ENCODE results near the gene BSND. TPM values are rescaled to one million over a fixed set of nuclear protein-coding genes. Genes with fewer than 3 reads are reported as not detected.

BSND gene
- under 0.01 TPM in 1 of 2 replicates, not detected in the other for total RNA-seq

- H3K36me3 ChIP-seq (ENCODE audit: control insufficient read depth, insufficient read depth, low read length) = no peaks in the 10 kb centered on the region
- TF ChIP-seq CTCF (IDR thresholded peaks at IDR 0.05; ENCODE audit: insufficient read depth, low read length, severe bottlenecking) = no peak
- peaks cover 1% of the 10 kb centered on the region for H3K27me3 ChIP-seq (ENCODE audit: control insufficient read depth, insufficient read depth, low read length)
- no peak within 1 kb of the TSS for H3K4me3 ChIP-seq (ENCODE audit: low read depth, low read length)
- no peak for DNase-seq (ENCODE audit: low read depth)
- FAIRE-seq = no peak
Observed at GRCh38 chr1:54998677-54999076, at the start of gene BSND. BSND (plus strand) TSS chr1:54998933; CDS start chr1:54999187, 254 bp downstream.

GRCh38 chr1:54949053-54949452 lies 49.7 kb upstream of the BSND start:
- Histone ChIP-seq H3K27me3 (ENCODE audit: control insufficient read depth, insufficient read depth, low read length) (no peaks in the 10 kb centered on the region), H3K36me3 (ENCODE audit: control insufficient read depth, insufficient read depth, low read length) (no peaks in the 10 kb centered on the region), H3K4me3 (ENCODE audit: low read depth, low read length) (no peak overlapping the region)
- TF ChIP-seq CTCF (IDR thresholded peaks at IDR 0.05; ENCODE audit: insufficient read depth, low read length, severe bottlenecking) = no peak
- FAIRE-seq (no peak), DNase-seq (ENCODE audit: low read depth) (no peak)

GRCh38 chr1:54950006-54950368 lies 48.7 kb upstream of the BSND start:
- H3K4me3 ChIP-seq (ENCODE audit: low read depth, low read length) = no peak overlapping the region
- H3K27me3 ChIP-seq (ENCODE audit: control insufficient read depth, insufficient read depth, low read length) = no peaks in the 10 kb centered on the region
- FAIRE-seq (no peak), DNase-seq (ENCODE audit: low read depth) (no peak)
- H3K36me3 ChIP-seq (ENCODE audit: control insufficient read depth, insufficient read depth, low read length) = no peaks in the 10 kb centered on the region
- TF ChIP-seq CTCF (IDR thresholded peaks at IDR 0.05; ENCODE audit: insufficient read depth, low read length, severe bottlenecking) = no peak

- Histone ChIP-seq H3K27me3 (ENCODE audit: control insufficient read depth, insufficient read depth, low read length) (no peaks in the 10 kb centered on the region), H3K4me3 (ENCODE audit: low read depth, low read length) (no peak overlapping the region), H3K36me3 (ENCODE audit: control insufficient read depth, insufficient read depth, low read length) (no peaks in the 10 kb centered on the region)
- peak; percentile 81 for DNase-seq (ENCODE audit: low read depth)
- peak; percentile 62 for TF ChIP-seq CTCF (IDR thresholded peaks at IDR 0.05; ENCODE audit: insufficient read depth, low read length, severe bottlenecking)
- FAIRE-seq = peak; percentile 73
Observed at GRCh38 chr1:54950369-54951163, 48.2 kb upstream of the BSND start.

- H3K4me3 ChIP-seq (ENCODE audit: low read depth, low read length) = no peak overlapping the region
- H3K36me3 ChIP-seq (ENCODE audit: control insufficient read depth, insufficient read depth, low read length) = no peaks in the 10 kb centered on the region
- no peak for DNase-seq (ENCODE audit: low read depth)
- no peak for FAIRE-seq
- H3K27me3 ChIP-seq (ENCODE audit: control insufficient read depth, insufficient read depth, low read length) = no peaks in the 10 kb centered on the region
- TF ChIP-seq CTCF (IDR thresholded peaks at IDR 0.05; ENCODE audit: insufficient read depth, low read length, severe bottlenecking) = no peak
Observed at GRCh38 chr1:54951810-54952226, 46.9 kb upstream of the BSND start.

Data from bronchial epithelial cell (primary cell).